GM19023 (cell line): Measurements from ENCODE around the gene COX19.

Experiments used
- ATAC-seq: cut with Tn5 transposase; IDR thresholded peaks from one replicate; pipeline ENCODE4 v1.9.1; 2021; ENCODE audit warnings: mild to moderate bottlenecking, moderate library complexity; ENCODE audit not compliant: unreplicated experiment

Gene COX19

DNA sequence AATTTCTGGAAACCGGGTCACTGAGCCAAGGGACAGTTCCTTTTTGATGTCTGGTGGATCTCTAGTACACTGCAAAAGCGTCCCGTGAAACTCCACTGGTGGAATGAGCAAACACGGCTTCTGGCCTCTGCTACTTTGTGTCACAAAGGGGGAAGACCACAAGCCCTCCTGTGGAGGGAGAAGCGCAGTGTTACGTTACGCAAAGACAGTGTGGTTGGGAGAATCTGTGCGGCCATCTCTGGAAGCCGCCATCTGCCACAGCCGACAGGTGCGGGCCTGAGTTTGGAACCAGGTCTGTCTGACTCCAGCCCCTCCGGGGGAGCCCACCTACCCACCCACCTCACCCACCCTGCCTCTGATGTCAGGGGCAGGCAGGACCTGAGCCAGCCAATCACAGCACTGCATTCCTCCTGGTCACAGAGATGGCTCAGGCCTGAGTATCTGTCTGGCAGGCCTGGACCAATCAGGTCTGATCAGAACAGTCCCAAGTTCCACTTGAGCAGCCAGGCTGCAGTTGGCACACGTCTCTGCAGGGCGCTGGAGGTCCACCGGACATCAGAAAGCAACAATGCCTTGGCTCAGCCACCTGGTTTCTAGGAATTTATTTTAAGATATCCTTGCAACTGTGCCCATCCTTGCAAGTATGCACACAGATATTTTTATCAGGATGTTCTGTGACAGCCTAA lies 4.7 kb upstream of the COX19 start:
- no peak for ATAC-seq

GRCh38 chr7:979151-979550 lies 3.8 kb upstream of the COX19 start:
- no peak for ATAC-seq

- no peak for ATAC-seq
Measured at GRCh38 chr7:978416-979091, 3.2 kb upstream of the COX19 start.

DNA sequence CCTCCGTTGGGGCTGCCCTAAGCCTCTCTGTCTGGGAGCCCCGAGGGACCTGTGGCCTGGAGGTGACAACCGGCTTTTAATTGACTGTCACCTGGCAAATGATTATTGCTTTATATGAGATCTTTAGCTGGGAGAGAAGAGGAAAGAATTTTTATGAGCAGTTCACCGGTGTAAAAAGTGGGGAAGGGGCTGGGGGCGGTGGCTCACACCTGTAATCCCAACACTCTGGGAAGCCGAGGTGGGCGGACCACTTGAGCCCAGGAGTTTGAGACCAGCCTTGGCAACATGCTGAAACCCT lies 2.6 kb upstream of the COX19 start:
- ATAC-seq: no peak

- no peak for ATAC-seq
Measured at GRCh38 chr7:977326-978048, 2.1 kb upstream of the COX19 start.

DNA sequence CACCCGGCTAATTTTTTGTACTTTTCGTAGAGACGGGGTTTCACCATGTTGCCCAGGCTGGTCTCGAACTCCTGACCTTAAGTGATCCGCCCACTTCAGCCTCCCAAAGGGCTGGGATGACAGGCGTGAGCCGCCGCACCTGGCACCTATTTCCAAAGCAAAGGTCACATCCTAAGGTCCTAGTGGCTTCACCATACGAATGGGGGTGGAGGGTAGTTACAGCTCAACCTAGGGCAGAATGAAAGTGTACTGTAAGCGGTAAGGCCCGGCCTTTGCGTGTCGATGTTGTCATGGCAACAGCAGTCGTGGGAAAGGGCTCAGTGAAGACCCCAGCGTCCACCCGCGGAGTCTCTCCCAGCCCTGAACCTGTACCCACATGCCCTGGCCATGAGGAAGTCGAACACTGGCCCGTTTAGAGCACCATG lies 1.6 kb upstream of the COX19 start:
- ATAC-seq: no peak

DNA sequence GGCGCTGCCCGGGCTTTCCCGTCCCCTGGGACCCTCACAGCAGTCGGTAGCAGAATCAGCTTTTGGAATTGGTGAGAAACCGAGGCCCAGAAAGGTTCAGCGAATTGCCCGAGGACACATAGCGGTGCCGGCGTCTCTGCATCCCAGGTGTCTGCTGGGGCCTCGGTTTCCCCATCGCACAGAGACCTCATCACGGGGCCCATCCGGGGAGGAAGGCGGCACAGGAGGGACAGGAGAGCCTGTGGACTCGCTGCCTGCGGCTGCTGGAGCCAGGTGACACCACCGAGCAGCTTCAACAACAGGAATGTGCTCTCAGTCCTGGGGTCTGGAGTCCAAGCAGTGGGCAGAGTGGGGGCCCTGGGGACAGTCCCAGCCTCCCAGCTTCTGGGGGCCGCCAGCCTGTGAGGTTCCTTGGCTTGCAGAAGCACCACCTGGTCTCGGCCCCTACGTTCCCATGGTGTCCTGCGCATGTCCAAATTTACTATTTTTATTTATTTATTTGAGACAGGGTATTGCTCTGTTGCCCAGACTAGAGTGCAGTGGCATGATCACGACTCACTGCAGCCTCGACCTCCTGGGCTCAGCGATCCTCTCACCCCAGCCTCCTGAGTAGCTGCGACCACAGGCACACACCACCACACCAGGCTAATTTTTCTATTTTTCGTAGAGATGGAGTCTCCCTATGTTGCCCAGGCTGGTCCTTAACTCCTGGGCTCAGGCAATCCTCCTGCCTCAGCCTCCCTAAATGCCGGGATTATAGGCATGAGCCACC lies 539 bp upstream of the COX19 start:
- no peak for ATAC-seq

DNA sequence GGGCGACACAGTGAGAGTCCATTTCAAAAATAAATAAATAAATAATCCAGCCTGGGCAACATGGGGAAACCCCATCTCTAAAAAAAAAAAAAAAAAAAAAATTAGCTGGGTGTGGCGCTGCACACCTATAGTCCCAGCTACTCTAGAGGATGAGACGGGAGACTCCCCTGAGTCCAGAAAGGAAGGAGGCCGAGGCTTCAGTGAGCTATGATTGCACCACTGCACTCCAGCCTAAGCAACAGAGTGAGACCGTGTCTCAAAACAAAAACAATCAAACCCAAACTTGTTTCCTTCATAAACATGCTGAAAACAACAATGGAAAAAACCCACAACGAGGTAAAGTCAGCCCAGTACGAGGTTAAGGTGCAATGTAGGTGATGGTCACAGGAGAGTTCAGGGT lies 1.2 kb downstream of the COX19 start:
- ATAC-seq: no peak

DNA sequence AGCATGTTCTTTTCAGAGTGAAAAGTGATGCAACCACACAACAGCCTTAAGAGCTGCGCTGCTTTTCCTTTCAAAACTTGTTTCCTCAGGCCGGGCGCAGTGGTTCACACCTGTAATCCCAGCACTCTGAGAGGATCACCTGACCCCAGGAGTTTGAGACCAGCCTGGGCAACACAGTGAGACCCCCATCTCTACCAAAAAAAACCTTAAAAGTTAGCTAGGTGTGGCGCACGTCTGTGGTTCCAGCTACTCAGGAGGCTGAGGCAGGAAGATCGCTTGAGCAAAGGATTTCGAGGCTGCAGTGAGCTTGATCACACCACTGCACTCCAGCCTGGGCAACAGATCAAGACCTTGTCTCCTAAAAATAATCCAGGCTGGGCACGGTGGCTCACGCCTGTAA lies 2.0 kb downstream of the COX19 start:
- no peak for ATAC-seq

DNA sequence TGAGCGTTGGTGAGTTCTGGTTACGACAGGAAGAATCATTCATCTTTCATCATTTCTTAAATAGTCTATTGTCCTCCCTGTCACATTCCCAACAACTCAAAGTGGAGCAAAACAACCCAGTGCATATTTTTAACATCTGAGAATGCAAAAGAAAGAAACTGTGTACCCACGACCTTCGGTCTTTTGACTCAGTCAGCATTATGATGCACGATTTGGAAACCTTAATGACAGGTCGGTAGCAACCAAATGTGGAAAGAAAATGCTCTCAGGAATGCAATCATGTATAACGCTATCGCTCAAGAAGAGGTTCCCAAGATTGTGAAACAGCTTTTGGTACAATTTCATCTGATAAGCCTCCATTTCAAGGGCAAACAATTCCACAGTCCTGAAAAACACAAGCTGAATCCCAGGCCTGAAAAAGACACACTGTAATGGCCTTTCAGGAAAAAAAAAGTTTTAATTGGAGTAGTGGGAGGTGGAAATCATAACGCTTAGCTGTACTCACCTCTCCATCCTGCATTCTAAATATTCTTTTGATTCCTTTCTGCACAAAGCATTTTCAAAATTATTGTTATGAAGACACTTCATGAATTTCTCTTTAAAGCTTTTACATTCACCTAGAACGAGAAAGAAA lies 2.6 kb downstream of the COX19 start:
- no peak for ATAC-seq

DNA sequence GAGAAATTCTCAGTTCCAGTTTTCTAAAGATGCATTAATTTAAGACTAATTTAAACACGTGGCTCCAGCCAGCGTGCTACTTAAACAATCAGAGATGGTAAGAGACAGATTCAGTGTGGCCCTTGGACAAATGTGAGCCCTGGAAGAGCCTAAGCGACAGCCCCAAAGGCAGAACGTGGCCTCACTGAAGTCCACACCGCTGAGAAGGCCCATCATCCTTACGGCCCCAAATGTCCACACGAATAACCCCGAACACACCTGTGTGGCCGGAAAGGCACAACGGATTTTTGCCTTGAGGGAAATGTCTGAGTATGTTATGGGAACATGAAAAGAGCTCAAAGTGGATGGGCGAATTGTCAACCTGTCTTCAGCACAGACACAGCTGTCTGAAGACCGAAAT lies 3.2 kb downstream of the COX19 start:
- no peak for ATAC-seq

- ATAC-seq: no peak
Measured at GRCh38 chr7:970744-971143, 4.6 kb downstream of the COX19 start.

GRCh38 chr7:969403-969802 lies 5.9 kb downstream of the COX19 start:
- no peak for ATAC-seq

- ATAC-seq: no peak
Measured at GRCh38 chr7:968205-969105, 6.9 kb downstream of the COX19 start.

- no peak for ATAC-seq
Measured at GRCh38 chr7:967361-968082, 7.8 kb downstream of the COX19 start.

GRCh38 chr7:966291-967069 lies 8.9 kb downstream of the COX19 start:
- no peak for ATAC-seq

DNA sequence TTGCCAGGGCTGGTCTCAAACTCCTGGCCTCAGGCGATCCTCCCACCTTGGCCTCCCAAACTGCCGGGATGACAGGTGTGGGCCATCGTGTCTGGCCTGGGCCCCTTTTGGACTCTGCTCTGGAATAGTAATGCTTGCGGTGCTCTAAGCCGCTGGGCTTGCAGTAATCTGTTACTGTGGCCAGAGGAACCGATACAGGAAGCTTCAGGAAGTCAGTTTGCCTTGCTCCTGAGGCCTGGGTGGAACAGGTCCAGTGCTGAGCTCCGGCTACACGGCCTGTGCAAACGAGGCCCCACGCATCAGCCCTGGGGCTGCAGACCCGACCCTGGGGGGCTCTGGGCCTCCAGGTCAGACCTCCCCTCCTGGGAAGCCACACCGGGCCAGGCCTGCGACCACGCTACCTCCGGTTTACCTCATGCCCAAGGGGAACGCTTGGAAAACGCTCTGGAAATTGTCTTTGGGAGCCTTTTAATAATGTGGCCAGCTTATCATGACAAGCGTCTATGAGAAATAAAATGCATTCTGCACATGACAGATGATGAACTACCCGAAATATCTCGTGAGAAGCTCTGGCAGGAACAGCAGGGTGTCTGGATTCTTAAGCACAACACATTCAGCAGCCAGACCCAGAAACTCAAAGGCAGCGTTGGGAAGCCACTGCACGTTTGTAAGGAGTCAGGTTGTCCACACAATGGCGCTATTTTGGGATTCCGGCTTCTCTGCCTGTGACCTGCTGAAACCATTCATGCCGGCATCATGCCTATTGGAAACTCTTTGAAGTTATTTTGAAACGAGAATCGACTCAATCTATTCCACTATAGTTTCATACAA lies 10.7 kb downstream of the COX19 start:
- ATAC-seq: no peak
